SJCRH30 (cell line): Measurements from ENCODE around the gene PNMA1. TPM values are rescaled to one million over a fixed set of nuclear protein-coding genes. Genes with fewer than 3 reads are reported as not detected.

Source experiments
- total RNA-seq: library from RNA; depleted of rRNA; stranded (reverse); fragments of >200 nt; shearing (Covaris generic); gene quantifications from 2 replicates; pipeline ENCODE4 v1.2.3, GENCODE V29; 2014; rRNA removed

The PNMA1 gene
- total RNA-seq, 1 experiment from 2014 or later: 11.0 TPM

Other genes starting within 250 kb of the PNMA1 start
- 14.7 and 15.1 TPM in 2 replicates for gene RIOX1, start 223.5 kb downstream of the PNMA1 start, total RNA-seq
- 0.87 and 1.5 TPM in 2 replicates for gene ACOT1, start 177.2 kb downstream of the PNMA1 start, total RNA-seq
- gene HEATR4, start 155.4 kb downstream of the PNMA1 start, total RNA-seq: not detected in 2 replicates
- 16.7 and 16.9 TPM in 2 replicates for gene ACOT2, start 145.2 kb downstream of the PNMA1 start, total RNA-seq
- 0.08 TPM in 1 of 2 replicates, not detected in the other for gene ACOT4, start 122.5 kb downstream of the PNMA1 start, total RNA-seq
- gene ACOT6, start 101.9 kb downstream of the PNMA1 start, total RNA-seq: not detected in 2 replicates
- gene DNAL1, start 69.4 kb downstream of the PNMA1 start, total RNA-seq: 10.3 and 14.7 TPM in 2 replicates
- gene PTGR2, start 137.4 kb upstream of the PNMA1 start, total RNA-seq: 3.8 and 5.4 TPM in 2 replicates
- 52.3 and 58.0 TPM in 2 replicates for gene ZNF410, start 172.5 kb upstream of the PNMA1 start, total RNA-seq
- 0.94 and 1.1 TPM in 2 replicates for gene FAM161B, start 235.7 kb upstream of the PNMA1 start, total RNA-seq
- gene COQ6, start 235.9 kb upstream of the PNMA1 start, total RNA-seq: 11.9 and 14.0 TPM in 2 replicates